HFFc6 (cell line): ENCODE measurements around the gene MTRR. TPM values are rescaled to one million over a fixed set of nuclear protein-coding genes. Genes with fewer than 3 reads are reported as not detected.

ENCODE experiments used
- DNase-seq: peaks from one replicate; pipeline ENCODE4 v3.0.0-alpha.2; 2018
- H3K27ac Mint-ChIP-seq: 2 replicates; pipeline ENCODE4 v1.8.0; 2020; ENCODE audit warnings: mild to moderate bottlenecking, mixed read lengths
- H3K27me3 Mint-ChIP-seq: 2 replicates; pipeline ENCODE4 v1.8.0; 2021; ENCODE audit warnings: mild to moderate bottlenecking, moderate library complexity, mixed read lengths; ENCODE audit not compliant: insufficient read depth
- H3K36me3 Mint-ChIP-seq: 2 replicates; pipeline ENCODE4 v1.8.0; 2021; ENCODE audit warnings: low read depth, mixed read lengths
- H3K4me1 Mint-ChIP-seq: 2 replicates; pipeline ENCODE4 v1.8.0; 2020; ENCODE audit warnings: low read depth, mixed read lengths
- H3K4me3 Mint-ChIP-seq: 2 replicates; pipeline ENCODE4 v1.8.0; 2020; ENCODE audit warnings: mild to moderate bottlenecking, moderate library complexity, mixed read lengths
- H3K9me3 Mint-ChIP-seq: 2 replicates; pipeline ENCODE4 v1.8.0; 2020; ENCODE audit warnings: mild to moderate bottlenecking, mixed read lengths
- long read RNA-seq: library from polyadenylated mRNA; unstranded; transcript quantifications from one replicate; pipeline ENCODE4 v2.0.0, GENCODE V29; 2019
- total RNA-seq, 6 experiments: library from RNA; stranded (reverse); fragmentation: NEBNext Ultra II Directional; extraction: Animal tissue kit (Norgen Biotek cat#: 25700); gene quantifications; 2 replicates in 1 of 6; 3 replicates in 5 of 6; pipeline ENCODE4 v1.2.3, GENCODE V29; 2021
- TF ChIP-seq, protein P1 (sequence below): fragments of 200-600 bp; sonication (generic); IDR thresholded peaks from 2 replicates; pipeline ENCODE4 v1.5.0; 2021; ENCODE audit warnings: antibody characterized with exemption, mild to moderate bottlenecking

Gene MTRR
- total RNA-seq, result 10 to 100 TPM; 33.8 to 44.1 (median 37.0) TPM
- long read RNA-seq, transcript MTRR-202 (15 exons, 3,215 nt), result major isoform, 12 of 30 reads
- long read RNA-seq, partial matches to known transcripts, result 5 of 30 reads
- long read RNA-seq, other reads (novel, unspliced or antisense), result 9 of 30 reads

DNA sequence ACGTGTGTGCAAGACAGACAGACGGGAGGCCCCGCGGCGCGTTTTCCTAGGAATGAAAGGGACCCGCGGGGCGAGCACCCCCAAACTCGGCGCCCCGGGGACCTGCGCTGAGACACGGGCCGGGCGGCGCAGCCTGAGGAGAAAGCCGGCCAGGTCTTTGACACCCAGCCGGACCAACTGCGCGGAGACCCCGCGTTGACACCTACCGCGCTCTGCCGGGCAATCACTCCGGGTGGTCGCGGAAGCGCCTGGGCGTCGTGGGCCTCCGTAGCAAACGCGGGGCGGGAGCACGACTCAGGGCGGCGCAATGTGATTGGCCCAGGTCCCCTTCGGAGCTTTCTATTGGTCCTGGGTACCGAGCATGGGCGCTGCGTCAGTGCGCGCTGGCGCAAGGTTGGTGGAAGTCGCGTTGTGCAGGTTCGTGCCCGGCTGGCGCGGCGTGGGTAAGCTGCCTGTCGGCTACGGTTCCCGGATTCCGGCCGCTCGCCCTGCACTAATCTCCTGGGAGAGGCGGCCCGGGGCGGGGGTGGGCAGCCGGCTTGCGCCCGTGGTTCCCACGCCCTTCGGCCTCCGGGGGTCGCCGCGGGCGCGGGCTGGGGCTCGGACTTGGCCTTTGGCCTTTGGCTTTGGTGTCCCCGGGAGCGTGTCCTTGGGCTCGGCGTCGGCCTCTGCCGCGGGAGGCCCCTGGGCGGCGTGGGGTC, at the start of gene MTRR, which contains the start of gene FASTKD3:
MTRR (plus strand) TSS at position 376 of the 701 bp plus-strand sequence. CDS start 1,647 bp downstream, outside the sequence.
FASTKD3 (minus strand) TSS at position 259 of the 701 bp plus-strand sequence. CDS start 948 bp downstream, outside the sequence.
- Mint-ChIP-seq H3K27me3 (no peaks in the 10 kb centered on the region; the same call in 1 of the 2 replicates), H3K36me3 (peaks cover 10% of the 10 kb centered on the region), H3K27ac (peak within 1 kb of the TSS; percentile 84), H3K4me3 (peak within 1 kb of the TSS; percentile 98), H3K4me1 (peaks cover 66% of the 10 kb centered on the region), H3K9me3 (no peaks in the 10 kb centered on the region)
- TF ChIP-seq, protein P1, sequence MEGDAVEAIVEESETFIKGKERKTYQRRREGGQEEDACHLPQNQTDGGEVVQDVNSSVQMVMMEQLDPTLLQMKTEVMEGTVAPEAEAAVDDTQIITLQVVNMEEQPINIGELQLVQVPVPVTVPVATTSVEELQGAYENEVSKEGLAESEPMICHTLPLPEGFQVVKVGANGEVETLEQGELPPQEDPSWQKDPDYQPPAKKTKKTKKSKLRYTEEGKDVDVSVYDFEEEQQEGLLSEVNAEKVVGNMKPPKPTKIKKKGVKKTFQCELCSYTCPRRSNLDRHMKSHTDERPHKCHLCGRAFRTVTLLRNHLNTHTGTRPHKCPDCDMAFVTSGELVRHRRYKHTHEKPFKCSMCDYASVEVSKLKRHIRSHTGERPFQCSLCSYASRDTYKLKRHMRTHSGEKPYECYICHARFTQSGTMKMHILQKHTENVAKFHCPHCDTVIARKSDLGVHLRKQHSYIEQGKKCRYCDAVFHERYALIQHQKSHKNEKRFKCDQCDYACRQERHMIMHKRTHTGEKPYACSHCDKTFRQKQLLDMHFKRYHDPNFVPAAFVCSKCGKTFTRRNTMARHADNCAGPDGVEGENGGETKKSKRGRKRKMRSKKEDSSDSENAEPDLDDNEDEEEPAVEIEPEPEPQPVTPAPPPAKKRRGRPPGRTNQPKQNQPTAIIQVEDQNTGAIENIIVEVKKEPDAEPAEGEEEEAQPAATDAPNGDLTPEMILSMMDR, result no peak; the same call in 1 of the 2 replicates
- DNase-seq, result peak; percentile 89

DNA sequence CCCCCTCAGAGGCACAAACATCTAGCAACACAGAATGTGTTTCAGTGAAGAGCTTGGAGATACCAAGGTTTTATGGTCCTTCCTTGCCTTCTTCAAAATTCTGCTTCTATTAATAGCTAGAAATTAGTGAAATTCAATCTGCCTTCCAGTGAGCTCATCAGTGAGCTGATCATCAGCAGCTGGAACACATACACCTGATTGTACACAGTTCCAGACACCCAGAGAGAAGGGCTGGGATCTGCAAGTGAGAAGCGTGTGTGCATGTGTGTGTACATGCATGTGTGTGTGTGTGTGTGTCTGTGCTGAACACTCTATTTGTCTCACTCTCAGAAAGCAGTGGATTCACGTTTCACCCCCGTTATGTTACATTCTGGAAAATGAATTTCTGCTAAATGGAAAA, 46.5 kb upstream of the MTRR start:
- Mint-ChIP-seq H3K27me3 (peaks cover 20% of the 10 kb centered on the region), H3K9me3 (no peaks in the 10 kb centered on the region), H3K27ac (no peak overlapping the region), H3K36me3 (no peaks in the 10 kb centered on the region), H3K4me3 (no peak overlapping the region), H3K4me1 (no peaks in the 10 kb centered on the region)
- TF ChIP-seq, protein P1, result no peak
- DNase-seq, result no peak

DNA sequence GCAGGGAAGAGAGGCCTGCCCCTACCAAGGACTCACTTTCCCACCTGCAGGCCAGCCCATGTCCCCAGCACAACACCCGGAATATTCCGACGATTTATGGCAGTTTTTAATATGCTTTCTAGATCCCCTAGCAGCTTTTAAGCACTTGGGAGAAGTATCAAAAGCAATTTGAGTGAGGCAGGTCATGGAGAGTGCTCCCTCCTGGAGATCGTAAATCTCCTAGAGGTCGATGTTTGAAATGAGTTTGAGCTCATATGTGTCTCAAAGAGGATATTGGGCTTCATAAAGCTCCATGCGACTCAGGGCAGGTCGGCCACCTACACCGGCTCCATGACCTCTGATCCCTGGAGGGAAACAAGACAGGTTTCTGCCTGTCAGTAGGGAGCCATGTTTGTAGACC, 45.4 kb upstream of the MTRR start:
- H3K27ac Mint-ChIP-seq, result no peak overlapping the region
- H3K4me1 Mint-ChIP-seq, result no peaks in the 10 kb centered on the region
- H3K9me3 Mint-ChIP-seq, result no peaks in the 10 kb centered on the region
- no peak overlapping the region for H3K4me3 Mint-ChIP-seq
- no peak for DNase-seq
- peaks cover 20% of the 10 kb centered on the region for H3K27me3 Mint-ChIP-seq
- TF ChIP-seq, protein P1, result no peak
- H3K36me3 Mint-ChIP-seq, result no peaks in the 10 kb centered on the region

DNA sequence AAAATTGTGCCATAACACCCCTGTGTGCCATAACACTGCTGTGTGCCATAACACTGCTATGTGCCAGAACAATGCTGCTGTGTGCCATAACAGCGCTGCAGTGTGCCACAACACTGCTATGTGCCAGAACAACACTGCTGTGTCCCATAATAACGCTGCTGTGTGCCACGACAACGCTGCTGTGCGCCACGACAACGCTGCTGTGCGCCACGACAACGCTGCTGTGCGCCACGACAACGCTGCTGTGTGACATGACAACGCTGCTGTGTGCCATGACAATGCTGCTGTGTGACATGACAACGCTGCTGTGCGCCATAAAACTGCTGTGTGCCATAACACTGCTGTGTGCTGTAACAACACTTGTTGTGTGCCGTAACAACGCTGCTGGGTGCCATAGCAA, 44.0 kb upstream of the MTRR start:
- Mint-ChIP-seq H3K27me3 (peaks cover 23% of the 10 kb centered on the region), H3K4me3 (no peak overlapping the region), H3K9me3 (no peaks in the 10 kb centered on the region), H3K4me1 (no peaks in the 10 kb centered on the region), H3K36me3 (no peaks in the 10 kb centered on the region), H3K27ac (no peak overlapping the region)
- TF ChIP-seq, protein P1, result no peak
- no peak for DNase-seq

DNA sequence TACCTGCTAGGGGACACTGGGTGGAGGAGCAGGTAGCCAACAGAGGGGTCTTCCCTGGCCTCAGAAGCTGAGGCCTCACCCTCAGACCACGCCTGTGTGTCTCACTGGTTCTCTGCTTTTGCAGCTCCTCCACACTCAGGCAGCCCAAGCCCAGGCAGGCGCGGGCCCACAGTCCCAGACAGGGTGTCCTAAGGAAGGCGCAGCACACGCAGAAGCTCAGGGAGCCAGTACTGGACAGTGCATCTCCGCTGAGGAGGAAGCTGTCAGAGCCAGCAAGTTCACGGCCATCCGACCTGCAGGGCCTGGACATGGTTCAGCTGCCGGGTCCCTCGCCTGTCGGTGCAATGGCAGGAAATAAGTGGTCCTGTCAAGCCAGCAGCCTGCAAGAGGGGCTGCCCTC, 43.3 kb upstream of the MTRR start:
- Mint-ChIP-seq H3K4me3 (no peak overlapping the region), H3K27me3 (peaks cover 23% of the 10 kb centered on the region), H3K9me3 (no peaks in the 10 kb centered on the region), H3K36me3 (no peaks in the 10 kb centered on the region), H3K4me1 (no peaks in the 10 kb centered on the region), H3K27ac (no peak overlapping the region)
- TF ChIP-seq, protein P1, result no peak
- DNase-seq, result no peak
